Activated T-cell treated with anti-CD3 and anti-CD28 coated beads, Interleukin-2, amount 50 U/mL, for 24 hours (primary cell): ENCODE results near the gene BIRC3.
"Not testable (repeated sequence)": the region's sequence is repeated elsewhere in the genome, so short reads cannot be mapped to it uniquely, and the experiment has no call there.

Experiments used
- DNase-seq: peaks from one replicate; pipeline ENCODE4 v3.0.0-alpha.2; 2020
- H3K27ac Mint-ChIP-seq: 2 replicates; pipeline ENCODE4 v1.8.0; 2020; ENCODE audit warnings: mild to moderate bottlenecking, mixed read lengths
- H3K27me3 Mint-ChIP-seq: 2 replicates; pipeline ENCODE4 v1.8.0; 2020; ENCODE audit warnings: mixed read lengths
- H3K36me3 Mint-ChIP-seq: 2 replicates; pipeline ENCODE4 v1.8.0; 2020; ENCODE audit warnings: low read depth, mixed read lengths
- H3K4me1 Mint-ChIP-seq: 2 replicates; pipeline ENCODE4 v1.8.0; 2020; ENCODE audit warnings: low read depth, mixed read lengths
- H3K4me3 Mint-ChIP-seq: 2 replicates; pipeline ENCODE4 v1.8.0; 2020; ENCODE audit warnings: mild to moderate bottlenecking, moderate library complexity, mixed read lengths
- H3K9me3 Mint-ChIP-seq: 2 replicates; pipeline ENCODE4 v1.8.0; 2020; ENCODE audit warnings: mixed read lengths

The BIRC3 gene

GRCh38 chr11:102361086-102362031 lies 44.1 kb downstream of the BIRC3 start:
- Mint-ChIP-seq H3K4me3 (peak overlapping the region; percentile 19), H3K9me3 (no peaks in the 10 kb centered on the region), H3K4me1 (peaks cover 51% of the 10 kb centered on the region), H3K36me3 (peaks cover 90% of the 10 kb centered on the region), H3K27me3 (no peaks in the 10 kb centered on the region), H3K27ac (peak overlapping the region; percentile 82)
- DNase-seq = no peak

- peak overlapping the region; percentile 0 for H3K27ac Mint-ChIP-seq
- H3K4me1 Mint-ChIP-seq = peaks cover 48% of the 10 kb centered on the region
- H3K36me3 Mint-ChIP-seq = peaks cover 83% of the 10 kb centered on the region
- H3K9me3 Mint-ChIP-seq = no peaks in the 10 kb centered on the region
- no peak for DNase-seq
- H3K4me3 Mint-ChIP-seq = no peak overlapping the region
- H3K27me3 Mint-ChIP-seq = no peaks in the 10 kb centered on the region
These were observed 47.7 kb downstream of the BIRC3 start for GRCh38 chr11:102364991-102365390.

GRCh38 chr11:102367364-102367763 lies 50.1 kb downstream of the BIRC3 start:
- H3K36me3 Mint-ChIP-seq = peaks cover 67% of the 10 kb centered on the region

GRCh38 chr11:102368472-102368871 lies 51.2 kb downstream of the BIRC3 start:
- Mint-ChIP-seq H3K27me3 (no peaks in the 10 kb centered on the region), H3K36me3 (peaks cover 63% of the 10 kb centered on the region), H3K9me3 (no peaks in the 10 kb centered on the region), H3K4me3 (no peak overlapping the region), H3K27ac (peak overlapping the region; percentile 65), H3K4me1 (peaks cover 28% of the 10 kb centered on the region)
- no peak for DNase-seq

More at GRCh38 chr11:102367364-102367763, 50.1 kb downstream of the BIRC3 start:
- Mint-ChIP-seq H3K27me3 (no peaks in the 10 kb centered on the region), H3K27ac (peak overlapping the region; percentile 9), H3K9me3 (no peaks in the 10 kb centered on the region), H3K4me3 (no peak overlapping the region), H3K4me1 (peaks cover 32% of the 10 kb centered on the region)
- no peak for DNase-seq

- Mint-ChIP-seq H3K36me3 (peaks cover 60% of the 10 kb centered on the region), H3K4me1 (peaks cover 32% of the 10 kb centered on the region), H3K27ac (peak overlapping the region; percentile 55)
- not testable (repeated sequence) for H3K9me3 Mint-ChIP-seq, DNase-seq, H3K27me3 Mint-ChIP-seq, H3K4me3 Mint-ChIP-seq
These were observed 57.5 kb downstream of the BIRC3 start for GRCh38 chr11:102374633-102375424.

GRCh38 chr11:102375720-102376399 lies 58.6 kb downstream of the BIRC3 start:
- no peaks in the 10 kb centered on the region for H3K27me3 Mint-ChIP-seq
- no peak overlapping the region for H3K27ac Mint-ChIP-seq
- DNase-seq = no peak
- no peak overlapping the region for H3K4me3 Mint-ChIP-seq
- H3K36me3 Mint-ChIP-seq = peaks cover 69% of the 10 kb centered on the region
- peaks cover 32% of the 10 kb centered on the region for H3K4me1 Mint-ChIP-seq
- H3K9me3 Mint-ChIP-seq = no peaks in the 10 kb centered on the region

GRCh38 chr11:102377891-102378290 lies 60.6 kb downstream of the BIRC3 start:
- peaks cover 35% of the 10 kb centered on the region for H3K4me1 Mint-ChIP-seq
- no peaks in the 10 kb centered on the region for H3K9me3 Mint-ChIP-seq
- peaks cover 72% of the 10 kb centered on the region for H3K36me3 Mint-ChIP-seq
- no peaks in the 10 kb centered on the region for H3K27me3 Mint-ChIP-seq
- no peak overlapping the region for H3K4me3 Mint-ChIP-seq
- no peak overlapping the region for H3K27ac Mint-ChIP-seq
- no peak for DNase-seq

GRCh38 chr11:102378818-102379217 lies 61.5 kb downstream of the BIRC3 start:
- no peaks in the 10 kb centered on the region for H3K27me3 Mint-ChIP-seq
- H3K36me3 Mint-ChIP-seq = peaks cover 76% of the 10 kb centered on the region
- peaks cover 33% of the 10 kb centered on the region for H3K4me1 Mint-ChIP-seq
- H3K27ac Mint-ChIP-seq = peak overlapping the region; percentile 56
- no peak for DNase-seq
- no peaks in the 10 kb centered on the region for H3K9me3 Mint-ChIP-seq
- H3K4me3 Mint-ChIP-seq = no peak overlapping the region

- H3K4me1 Mint-ChIP-seq = peaks cover 39% of the 10 kb centered on the region
- DNase-seq = no peak
- H3K27me3 Mint-ChIP-seq = no peaks in the 10 kb centered on the region
- no peaks in the 10 kb centered on the region for H3K9me3 Mint-ChIP-seq
- peaks cover 84% of the 10 kb centered on the region for H3K36me3 Mint-ChIP-seq
- H3K4me3 Mint-ChIP-seq = no peak overlapping the region
- peak overlapping the region; percentile 9 for H3K27ac Mint-ChIP-seq
These were observed 65.1 kb downstream of the BIRC3 start for GRCh38 chr11:102382384-102382783.

- H3K27ac Mint-ChIP-seq = no peak overlapping the region
These were observed 66.6 kb downstream of the BIRC3 start for GRCh38 chr11:102383839-102384238.

GRCh38 chr11:102384419-102385079 lies 67.3 kb downstream of the BIRC3 start:
- H3K9me3 Mint-ChIP-seq = no peaks in the 10 kb centered on the region
- peak overlapping the region; percentile 53 for H3K27ac Mint-ChIP-seq
- peaks cover 80% of the 10 kb centered on the region for H3K36me3 Mint-ChIP-seq
- no peak overlapping the region for H3K4me3 Mint-ChIP-seq
- H3K4me1 Mint-ChIP-seq = peaks cover 37% of the 10 kb centered on the region
- DNase-seq = no peak
- no peaks in the 10 kb centered on the region for H3K27me3 Mint-ChIP-seq

More at GRCh38 chr11:102383839-102384238, 66.6 kb downstream of the BIRC3 start:
- Mint-ChIP-seq H3K4me3 (no peak overlapping the region), H3K9me3 (no peaks in the 10 kb centered on the region), H3K36me3 (peaks cover 80% of the 10 kb centered on the region), H3K27me3 (no peaks in the 10 kb centered on the region), H3K4me1 (peaks cover 34% of the 10 kb centered on the region)
- DNase-seq = no peak

GRCh38 chr11:102385085-102386007 lies 68.1 kb downstream of the BIRC3 start:
- Mint-ChIP-seq H3K27me3 (no peaks in the 10 kb centered on the region), H3K4me3 (no peak overlapping the region)

GRCh38 chr11:102386136-102386734 lies 69.0 kb downstream of the BIRC3 start:
- Mint-ChIP-seq H3K36me3 (peaks cover 73% of the 10 kb centered on the region), H3K27me3 (no peaks in the 10 kb centered on the region), H3K4me1 (peaks cover 45% of the 10 kb centered on the region), H3K4me3 (no peak overlapping the region), H3K9me3 (no peaks in the 10 kb centered on the region), H3K27ac (peak overlapping the region; percentile 34)
- no peak for DNase-seq

More at GRCh38 chr11:102385085-102386007, 68.1 kb downstream of the BIRC3 start:
- H3K4me1 Mint-ChIP-seq = peaks cover 40% of the 10 kb centered on the region
- no peak for DNase-seq
- peaks cover 74% of the 10 kb centered on the region for H3K36me3 Mint-ChIP-seq
- H3K9me3 Mint-ChIP-seq = no peaks in the 10 kb centered on the region
- H3K27ac Mint-ChIP-seq = peak overlapping the region; percentile 53
